Activated CD4-positive, alpha-beta T cell treated with anti-CD3 and anti-CD28 coated beads for 48 hours (primary cell): ENCODE results near the gene NFIX.
"Not testable (repeated sequence)": the region's sequence is repeated elsewhere in the genome, so short reads cannot be mapped to it uniquely, and the experiment has no call there.

ENCODE experiments used
- DNase-seq: peaks from one replicate; pipeline ENCODE4 v3.0.0-alpha.2; 2020

The NFIX gene

GRCh38 chr19:12994701-12995595 lies at the start of gene NFIX:
TSS of gene NFIX (plus strand) at chr19:12995475. CDS start at chr19:12995838, 363 bp downstream.
- peak; percentile 70 for DNase-seq

- peak; percentile 99 for DNase-seq
Observed at GRCh38 chr19:12945479-12946091, 49.7 kb upstream of the NFIX start, which contains the start of gene RAD23A. TSS of gene RAD23A (plus strand) at chr19:12945862. CDS start at chr19:12945949, 87 bp downstream.

GRCh38 chr19:12946092-12946721 lies 49.1 kb upstream of the NFIX start:
- peak; percentile 73 for DNase-seq

GRCh38 chr19:12946731-12947496 lies 48.4 kb upstream of the NFIX start:
- no peak for DNase-seq

GRCh38 chr19:12947702-12948611 lies 47.3 kb upstream of the NFIX start:
- DNase-seq = no peak

- no peak for DNase-seq
Observed at GRCh38 chr19:12948612-12949362, 46.5 kb upstream of the NFIX start.

GRCh38 chr19:12949363-12950283 lies 45.7 kb upstream of the NFIX start:
- DNase-seq = no peak

GRCh38 chr19:12952050-12952449 lies 43.2 kb upstream of the NFIX start:
- DNase-seq = not testable (repeated sequence)

- DNase-seq = no peak
Observed at GRCh38 chr19:12952488-12953137, 42.7 kb upstream of the NFIX start.

GRCh38 chr19:12953138-12953798 lies 42.0 kb upstream of the NFIX start:
- no peak for DNase-seq

- DNase-seq = no peak
Observed at GRCh38 chr19:12953799-12954611, 41.3 kb upstream of the NFIX start.

GRCh38 chr19:12954612-12954962 lies 40.7 kb upstream of the NFIX start:
- no peak for DNase-seq

- DNase-seq = not testable (repeated sequence)
Observed at GRCh38 chr19:12955575-12955974, 39.7 kb upstream of the NFIX start.

GRCh38 chr19:12955996-12956395 lies 39.3 kb upstream of the NFIX start:
- no peak for DNase-seq

GRCh38 chr19:12956446-12957388 lies 38.6 kb upstream of the NFIX start, which contains the start of gene GADD45GIP1:
TSS of gene GADD45GIP1 (minus strand) at chr19:12957223. CDS start at chr19:12957212, 11 bp downstream.
- DNase-seq = peak; percentile 90

GRCh38 chr19:12957389-12957952 lies 37.8 kb upstream of the NFIX start:
- peak; percentile 48 for DNase-seq
